Measurements from ENCODE around the gene LCP2. TPM values are rescaled to one million over a fixed set of nuclear protein-coding genes. Genes with fewer than 3 reads are reported as not detected.

LCP2 gene
- total and polyA plus RNA-seq, 2 of the 8 experiments (the other 6 are each of a cell fraction or from before 2014, with no cell fraction given), result 0.26 to 0.33 TPM

GRCh38 chr5:170220191-170220590 lies 77.4 kb downstream of the LCP2 start (continued):
- TF ChIP-seq TCF12 (IDR thresholded peaks at IDR 0.05; ENCODE audit: low read depth, low read length) (no peak), SP1 (IDR thresholded peaks at IDR 0.05; ENCODE audit: low read depth, low read length) (no peak), RBBP5 (IDR thresholded peaks at IDR 0.05; ENCODE audit: borderline replicate concordance, low read depth, low read length) (no peak), HDAC6 (IDR thresholded peaks at IDR 0.05; ENCODE audit: low read depth, low read length) (no peak), SIRT6 (IDR thresholded peaks at IDR 0.05; ENCODE audit: low read length) (no peak), USF2 (IDR thresholded peaks at IDR 0.05; ENCODE audit: low read length) (no peak), CTBP2 (IDR thresholded peaks at IDR 0.05; ENCODE audit: borderline replicate concordance, insufficient read depth, insufficient read length, low read length) (no peak), CHD1 (IDR thresholded peaks at IDR 0.05; ENCODE audit: low read depth, low read length) (no peak)

All from H1 (cell line).